ENCODE data around the gene MIOX. TPM values are rescaled to one million over a fixed set of nuclear protein-coding genes. Genes with fewer than 3 reads are reported as not detected.

Gene MIOX
- total and polyA plus RNA-seq, 2 of the 13 experiments (the other 11 are each of a cell fraction or from before 2014, with no cell fraction given): 1.5 to 2.9 TPM

GRCh38 chr22:50470491-50470890 lies 16.2 kb upstream of the MIOX start (continued):
- TF ChIP-seq HMGXB4 (CRISPR knock-in tag; IDR thresholded peaks at IDR 0.05; ENCODE audit: borderline replicate concordance in 1 of 2, low read depth in 1 of 2) (no peak), ZFAT (CRISPR knock-in tag; conservative IDR thresholded peaks at IDR 0.05) (no peak), NPAS2 (CRISPR knock-in tag; IDR thresholded peaks at IDR 0.05; ENCODE audit: borderline replicate concordance) (no peak), ZFX (CRISPR knock-in tag; IDR thresholded peaks at IDR 0.05; ENCODE audit: low read depth) (no peak), RFX3 (CRISPR knock-in tag; IDR thresholded peaks at IDR 0.05) (no peak)

GRCh38 chr22:50471197-50471847 lies 15.3 kb upstream of the MIOX start:
- no peak overlapping the region for H3K9ac ChIP-seq (ENCODE audit: insufficient read depth, low read depth, low read length)
- CTCF ChIA-PET (ENCODE audit: low intra/inter-chr PET ratio, low total read pairs): interaction anchor here (0.6 kb wide), 1 partner anchor 193 kb away, joined by 3 read pairs; no protein-coding TSS in a partner anchor
- peaks cover 35% of the 10 kb centered on the region for H4K20me1 ChIP-seq (ENCODE audit: insufficient read depth, low read length)
- H3K9me3 ChIP-seq (ENCODE audit: low read length): no peaks in the 10 kb centered on the region
- no peak overlapping the region for H2AFZ ChIP-seq (ENCODE audit: low read length)
- no peak overlapping the region for H3K27ac ChIP-seq (ENCODE audit: extremely low read length, insufficient read depth, low read length)
- POLR2A ChIA-PET: interaction anchor here (0.9 kb wide), 2 partner anchors 10 to 54 kb away, joined by 3 to 4 read pairs; partner anchors contain the start of genes ADM2 and SCO2
- FAIRE-seq (no peak), DNase-seq (ENCODE audit: low spot score) (no peak), ATAC-seq (no peak)
- in situ Hi-C loops (cut with HindIII; ENCODE audit: extremely low pct_ligation_motif_present, low pct_unique_long_range_greater_than_20kb): no loop called here
- peaks cover 50% of the 10 kb centered on the region for H3K79me2 ChIP-seq (ENCODE audit: insufficient read depth, low read length)
- peaks cover 50% of the 10 kb centered on the region for H3K4me1 ChIP-seq (ENCODE audit: insufficient read depth, low read length)
- no peaks in the 10 kb centered on the region for H3K27me3 ChIP-seq (ENCODE audit: control insufficient read depth in 1 of 2, insufficient read depth in 2 of 2, low read length in 2 of 2)
- BruUV-seq (replicated peaks): no TSS peak
- peaks cover 11 to 13% of the 10 kb centered on the region in 2 experiments; a peak in 4 of 5 replicates for H3K36me3 ChIP-seq (replicated peaks in 1 of 2; ENCODE audit: control insufficient read depth in 1 of 2, insufficient read depth in 2 of 2, low read length in 2 of 2)
- no peak overlapping the region for H3K4me3 ChIP-seq (replicated peaks in 1 of 3; ENCODE audit: insufficient read depth in 1 of 3, low read depth in 2 of 3, low read length in 3 of 3)
- 96% methylated on average over 8 of the region's 21 CpGs for WGBS (ENCODE audit: low lambda C conversion rate)
- H3K4me2 ChIP-seq (ENCODE audit: low read depth, low read length): no peak overlapping the region
- intact Hi-C loops (cut with micrococcal nuclease; ENCODE audit: unreplicated experiment): no loop called here
- TF ChIP-seq ZMAT5 (CRISPR knock-in tag; IDR thresholded peaks at IDR 0.05; ENCODE audit: borderline replicate concordance, low read depth): no peak
- no peak for TF ChIP-seq REXO4 (CRISPR knock-in tag; IDR thresholded peaks at IDR 0.05; ENCODE audit: borderline replicate concordance)
- TF ChIP-seq TBX3 (IDR thresholded peaks at IDR 0.05; ENCODE audit: borderline replicate concordance): no peak
- no peak for TF ChIP-seq ZXDC (CRISPR knock-in tag; IDR thresholded peaks at IDR 0.05)
- TF ChIP-seq FOXJ3 (CRISPR knock-in tag; IDR thresholded peaks at IDR 0.05; ENCODE audit: borderline replicate concordance): no peak
- no peak for TF ChIP-seq ZNF770 (CRISPR knock-in tag; IDR thresholded peaks at IDR 0.05)
- no peak for TF ChIP-seq SMAD1 (CRISPR knock-in tag; IDR thresholded peaks at IDR 0.05; ENCODE audit: borderline replicate concordance, low read depth)
- TF ChIP-seq AGO2 (optimal IDR thresholded peaks at IDR 0.05; ENCODE audit: low read depth, low read length): peak; percentile 38
- TF ChIP-seq RBFOX2 (IDR thresholded peaks at IDR 0.05; ENCODE audit: low read depth, low read length): 0 out of 2 replicates have a peak, but pooled peaks have one; percentile 20
- no peak for TF ChIP-seq CENPX (CRISPR knock-in tag; IDR thresholded peaks at IDR 0.05)
